ENCODE measurements around the gene CFAP74.

- TF ChIP-seq EZH2phosphoT487 (IDR thresholded peaks at IDR 0.05; ENCODE audit: low read depth, severe bottlenecking, unreplicated experiment) (no peak), CTCF (IDR thresholded peaks at IDR 0.05; ENCODE audit: poor library complexity) (no peak), EZH2 (IDR thresholded peaks at IDR 0.05; ENCODE audit: borderline replicate concordance) (no peak)
These were observed 9.1 kb downstream of the CFAP74 start for GRCh38 chr1:1994536-1994935.
